ENCODE results near the gene CDCP2.
A peak's percentile ranks its signal among the peaks of the same experiment; 100 is the strongest.
"Not testable (repeated sequence)": the region's sequence is repeated elsewhere in the genome, so short reads cannot be mapped to it uniquely, and the experiment has no call there.

CDCP2 gene

GRCh38 chr1:54108156-54108555 is 44.6 kb downstream of the CDCP2 start:
- Mint-ChIP-seq H3K27me3 (no peaks in the 10 kb centered on the region), H3K36me3 (peaks cover 2 to 4% of the 10 kb centered on the region in 2 donors), H3K4me1 (no peaks in the 10 kb centered on the region), H3K4me3 (no peak overlapping the region), H3K27ac (no peak overlapping the region), H3K9me3 (peaks cover under 1% of the 10 kb centered on the region in 2 donors)
- no peak for ATAC-seq (replicated peaks)
- no peak for DNase-seq

- no peak for DNase-seq
- peaks cover 5 to 6% of the 10 kb centered on the region in 2 donors for H3K9me3 Mint-ChIP-seq
- ATAC-seq (replicated peaks), result no peak
- no peak overlapping the region for H3K27ac Mint-ChIP-seq
- no peak overlapping the region for H3K4me3 Mint-ChIP-seq
- H3K4me1 Mint-ChIP-seq, result no peaks in the 10 kb centered on the region
- no peaks in the 10 kb centered on the region for H3K27me3 Mint-ChIP-seq
- peaks cover 12 to 14% of the 10 kb centered on the region in 2 donors for H3K36me3 Mint-ChIP-seq
Observed at GRCh38 chr1:54107131-54107530, 45.7 kb downstream of the CDCP2 start.

- peaks cover 22 to 24% of the 10 kb centered on the region in 2 donors for H3K36me3 Mint-ChIP-seq
- H3K9me3 Mint-ChIP-seq, result peaks cover 5 to 6% of the 10 kb centered on the region in 2 donors
- DNase-seq (no peak), ATAC-seq (replicated peaks) (no peak)
- H3K4me3 Mint-ChIP-seq, result no peak overlapping the region
- H3K27me3 Mint-ChIP-seq, result no peaks in the 10 kb centered on the region
- H3K27ac Mint-ChIP-seq, result no peak overlapping the region
- no peaks in the 10 kb centered on the region for H3K4me1 Mint-ChIP-seq
Observed at GRCh38 chr1:54105736-54106269, 47.0 kb downstream of the CDCP2 start.

- Mint-ChIP-seq H3K4me1 (no peaks in the 10 kb centered on the region), H3K4me3 (no peak overlapping the region), H3K27me3 (no peaks in the 10 kb centered on the region), H3K9me3 (peaks cover 5 to 6% of the 10 kb centered on the region in 2 donors), H3K27ac (no peak overlapping the region), H3K36me3 (peaks cover 27 to 30% of the 10 kb centered on the region in 2 donors)
- no peak for DNase-seq
- ATAC-seq (replicated peaks), result no peak
Observed at GRCh38 chr1:54105080-54105479, 47.7 kb downstream of the CDCP2 start.

- H3K4me1 Mint-ChIP-seq; H3K27ac Mint-ChIP-seq; DNase-seq; ATAC-seq (replicated peaks); H3K4me3 Mint-ChIP-seq; H3K27me3 Mint-ChIP-seq; H3K9me3 Mint-ChIP-seq: not testable (repeated sequence)
- peaks cover 27 to 30% of the 10 kb centered on the region in 2 donors for H3K36me3 Mint-ChIP-seq
Observed at GRCh38 chr1:54104613-54105012, 48.2 kb downstream of the CDCP2 start.

- Mint-ChIP-seq H3K27ac (no peak overlapping the region), H3K9me3 (peaks cover 5 to 6% of the 10 kb centered on the region in 2 donors), H3K4me3 (no peak overlapping the region), H3K27me3 (no peaks in the 10 kb centered on the region), H3K36me3 (peaks cover 27 to 38% of the 10 kb centered on the region in 2 donors), H3K4me1 (no peaks in the 10 kb centered on the region)
- no peak for ATAC-seq (replicated peaks)
- no peak for DNase-seq
Observed at GRCh38 chr1:54103414-54103813, 49.4 kb downstream of the CDCP2 start.

GRCh38 chr1:54100500-54100899 is 52.3 kb downstream of the CDCP2 start:
- Mint-ChIP-seq H3K27ac (no peak overlapping the region), H3K4me3 (no peak overlapping the region), H3K4me1 (peaks cover 2 to 7% of the 10 kb centered on the region in 2 donors), H3K36me3 (peaks cover 43 to 50% of the 10 kb centered on the region in 2 donors), H3K27me3 (no peaks in the 10 kb centered on the region), H3K9me3 (peaks cover 5 to 6% of the 10 kb centered on the region in 2 donors)
- ATAC-seq (replicated peaks) (no peak), DNase-seq (no peak)

GRCh38 chr1:54099061-54099610 is 53.7 kb downstream of the CDCP2 start:
- DNase-seq, result no peak
- ATAC-seq (replicated peaks), result no peak
- peaks cover 43 to 53% of the 10 kb centered on the region in 2 donors for H3K36me3 Mint-ChIP-seq
- H3K9me3 Mint-ChIP-seq, result peaks cover 5 to 6% of the 10 kb centered on the region in 2 donors
- no peaks in the 10 kb centered on the region for H3K27me3 Mint-ChIP-seq
- H3K4me1 Mint-ChIP-seq, result peaks cover 4 to 13% of the 10 kb centered on the region in 2 donors
- H3K27ac Mint-ChIP-seq, result no peak overlapping the region
- H3K4me3 Mint-ChIP-seq, result no peak overlapping the region

GRCh38 chr1:54096877-54097240 is 55.9 kb downstream of the CDCP2 start:
- Mint-ChIP-seq H3K27me3 (no peaks in the 10 kb centered on the region), H3K9me3 (no peaks in the 10 kb centered on the region), H3K36me3 (peaks cover 30 to 43% of the 10 kb centered on the region in 2 donors), H3K4me1 (peaks cover 4 to 13% of the 10 kb centered on the region in 2 donors), H3K27ac (no peak overlapping the region), H3K4me3 (no peak overlapping the region)
- DNase-seq (no peak), ATAC-seq (replicated peaks) (peak in 1 of 2 donors; percentile 73)

GRCh38 chr1:54096227-54096876 is 56.4 kb downstream of the CDCP2 start:
- Mint-ChIP-seq H3K27ac (no peak overlapping the region), H3K9me3 (no peaks in the 10 kb centered on the region), H3K36me3 (peaks cover 31 to 44% of the 10 kb centered on the region in 2 donors), H3K27me3 (no peaks in the 10 kb centered on the region), H3K4me3 (no peak overlapping the region), H3K4me1 (peaks cover 4 to 13% of the 10 kb centered on the region in 2 donors)
- ATAC-seq (replicated peaks) (peak in 1 of 2 donors; percentile 56), DNase-seq (no peak)

GRCh38 chr1:54095546-54096226 is 57.1 kb downstream of the CDCP2 start:
- DNase-seq, result no peak
- Mint-ChIP-seq H3K27me3 (no peaks in the 10 kb centered on the region), H3K27ac (no peak overlapping the region), H3K4me3 (no peak overlapping the region), H3K36me3 (peaks cover 26 to 39% of the 10 kb centered on the region in 2 donors), H3K4me1 (peaks cover 4 to 13% of the 10 kb centered on the region in 2 donors), H3K9me3 (no peaks in the 10 kb centered on the region)
- ATAC-seq (replicated peaks), result no peak

GRCh38 chr1:54094730-54095105 is 58.1 kb downstream of the CDCP2 start:
- H3K36me3 Mint-ChIP-seq, result peaks cover 21 to 34% of the 10 kb centered on the region in 2 donors
- DNase-seq; H3K27me3 Mint-ChIP-seq; H3K27ac Mint-ChIP-seq; H3K4me3 Mint-ChIP-seq; ATAC-seq (replicated peaks); H3K9me3 Mint-ChIP-seq: not testable (repeated sequence)
- H3K4me1 Mint-ChIP-seq, result peaks cover 4 to 13% of the 10 kb centered on the region in 2 donors

- DNase-seq (no peak), ATAC-seq (replicated peaks) (no peak)
- H3K4me1 Mint-ChIP-seq, result peaks cover 4 to 13% of the 10 kb centered on the region in 2 donors
- H3K9me3 Mint-ChIP-seq, result no peaks in the 10 kb centered on the region
- H3K4me3 Mint-ChIP-seq, result no peak overlapping the region
- peaks cover 21 to 33% of the 10 kb centered on the region in 2 donors for H3K36me3 Mint-ChIP-seq
- no peaks in the 10 kb centered on the region for H3K27me3 Mint-ChIP-seq
- H3K27ac Mint-ChIP-seq, result no peak overlapping the region
Observed at GRCh38 chr1:54094001-54094729, 58.6 kb downstream of the CDCP2 start.

- no peaks in the 10 kb centered on the region for H3K27me3 Mint-ChIP-seq
- peaks cover 2 to 9% of the 10 kb centered on the region in 2 donors for H3K4me1 Mint-ChIP-seq
- DNase-seq (no peak), ATAC-seq (replicated peaks) (no peak)
- no peak overlapping the region for H3K4me3 Mint-ChIP-seq
- no peak overlapping the region for H3K27ac Mint-ChIP-seq
- H3K9me3 Mint-ChIP-seq, result no peaks in the 10 kb centered on the region
- H3K36me3 Mint-ChIP-seq, result peaks cover 16 to 18% of the 10 kb centered on the region in 2 donors
Observed at GRCh38 chr1:54091666-54092065, 61.1 kb downstream of the CDCP2 start.
